Keratinocyte (primary cell): ENCODE data around the gene PCSK6. TPM values are rescaled to one million over a fixed set of nuclear protein-coding genes. Genes with fewer than 3 reads are reported as not detected.

Source experiments
- DNase-seq: peaks from one replicate; pipeline ENCODE4 v3.0.0-alpha.2; 2011; ENCODE audit warnings: low read depth, missing footprints, low spot score
- FAIRE-seq: peaks from 2 replicates; lab custom pipeline; 2011; peaks lifted over from hg19 to GRCh38; lab: Jason Lieb, UNC
- H2AFZ ChIP-seq: 2 replicates; pipeline ENCODE4 v1.6.0; 2012; ENCODE audit warnings: low read length, control low read depth, inconsistent platforms; ENCODE audit not compliant: control insufficient read depth
- H3K27ac ChIP-seq: 2 replicates; pipeline ENCODE4 v1.5.1; 2011; ENCODE audit warnings: low read length; ENCODE audit not compliant: control insufficient read depth, insufficient read depth
- H3K27me3 ChIP-seq: 3 replicates; pipeline ENCODE4 v1.6.0; 2011; ENCODE audit warnings: low read length; ENCODE audit not compliant: control insufficient read depth, insufficient read depth; ENCODE audit errors: extremely low read depth
- H3K36me3 ChIP-seq, 2 experiments: 2 replicates in 1 of 2; 3 replicates in 1 of 2; pipeline ENCODE4 v1.5.1; 2011; ENCODE audit warnings: low read length in 2 of 2, mild to moderate bottlenecking in 1 of 2; ENCODE audit not compliant: control insufficient read depth in 2 of 2, insufficient read depth in 2 of 2; ENCODE audit errors: extremely low read depth in 1 of 2
- H3K4me1 ChIP-seq: 3 replicates; pipeline ENCODE4 v1.5.1; 2011; ENCODE audit warnings: low read length; ENCODE audit not compliant: control insufficient read depth, insufficient read depth; ENCODE audit errors: extremely low read depth
- H3K4me2 ChIP-seq: 3 replicates; pipeline ENCODE4 v1.6.0; 2011; ENCODE audit warnings: low read depth, low read length; ENCODE audit not compliant: control insufficient read depth, insufficient read depth; ENCODE audit errors: extremely low read depth
- H3K4me3 ChIP-seq, 3 experiments: fragments of 200-600 bp in 1 of 3; sonication (generic) in 1 of 3; 2 replicates in 2 of 3; 3 replicates in 1 of 3; pipeline ENCODE4 v1.5.1; 2011 to 2016; ENCODE audit warnings: low read length in 3 of 3, mild to moderate bottlenecking in 3 of 3, control low read depth in 2 of 3, inconsistent platforms in 1 of 3, low read depth in 1 of 3, mixed read lengths in 1 of 3, mixed run types in 1 of 3, moderate library complexity in 1 of 3; ENCODE audit not compliant: control insufficient read depth in 2 of 3, insufficient read depth in 2 of 3; ENCODE audit errors: extremely low read depth in 1 of 3
- H3K79me2 ChIP-seq: 2 replicates; pipeline ENCODE4 v1.6.0; 2012; ENCODE audit warnings: low read length; ENCODE audit not compliant: control insufficient read depth, insufficient read depth
- H3K9ac ChIP-seq: 3 replicates; pipeline ENCODE4 v1.6.0; 2011; ENCODE audit warnings: low read length; ENCODE audit not compliant: control insufficient read depth, insufficient read depth; ENCODE audit errors: extremely low read depth
- H3K9me1 ChIP-seq: 3 replicates; pipeline ENCODE4 v1.6.0; 2011; ENCODE audit warnings: low read length; ENCODE audit not compliant: control insufficient read depth, insufficient read depth; ENCODE audit errors: extremely low read depth
- H3K9me3 ChIP-seq: 2 replicates; pipeline ENCODE4 v1.5.1; 2012; ENCODE audit warnings: low read depth, low read length; ENCODE audit not compliant: control insufficient read depth
- H4K20me1 ChIP-seq: 3 replicates; pipeline ENCODE4 v1.6.0; 2011; ENCODE audit warnings: low read length; ENCODE audit not compliant: control insufficient read depth, insufficient read depth; ENCODE audit errors: extremely low read depth
- EZH2 ChIP-seq: IDR thresholded peaks from one replicate; pipeline ENCODE4 v1.6.1; 2012; ENCODE audit warnings: inconsistent platforms, mild to moderate bottlenecking, low read length, moderate library complexity
- dilution Hi-C: fragments of 300-500 bp; cut with MboI; formaldehyde crosslinking; loops from one replicate; pipeline ENCODE4 v1.7.0; 2020; ENCODE audit warnings: low sequenced_read_pairs; ENCODE audit not compliant: extremely low pct_ligation_motif_present
- polyA plus RNA-seq, 5 experiments: library from polyadenylated mRNA; depleted of rRNA in 3 of 5; stranded (reverse) in 3 of 5; stranded (forward) in 1 of 5; unstranded in 1 of 5; fragments of >200 nt; gene quantifications; 1 replicate in 1 of 5; 2 replicates in 3 of 5; 3 replicates in 1 of 5; pipeline versions ENCODE4 v1.2.1 to v1.2.3, GENCODE V29; 2011 to 2012; ENCODE audit warnings: missing spikeins in 2 of 5, low read depth in 1 of 5, low replicate concordance in 1 of 5
- TF ChIP-seq, protein P1 (sequence below), 3 experiments: IDR thresholded peaks in 1 of 3; conservative IDR thresholded peaks in 1 of 3; optimal IDR thresholded peaks in 1 of 3; 2 replicates in 2 of 3; 3 replicates in 1 of 3; pipeline versions ENCODE3 to v1.5.1; 2011; ENCODE audit warnings: low read length in 3 of 3, mild to moderate bottlenecking in 3 of 3, moderate library complexity in 2 of 3, control low read depth in 1 of 3, inconsistent platforms in 1 of 3; ENCODE audit not compliant: insufficient read depth in 2 of 3; ENCODE audit errors: extremely low read depth in 1 of 3

Gene PCSK6
- polyA plus RNA-seq, 1 donor (not counting 4 experiments of a cell fraction or from before 2014, with no cell fraction given): 3.1 TPM

DNA sequence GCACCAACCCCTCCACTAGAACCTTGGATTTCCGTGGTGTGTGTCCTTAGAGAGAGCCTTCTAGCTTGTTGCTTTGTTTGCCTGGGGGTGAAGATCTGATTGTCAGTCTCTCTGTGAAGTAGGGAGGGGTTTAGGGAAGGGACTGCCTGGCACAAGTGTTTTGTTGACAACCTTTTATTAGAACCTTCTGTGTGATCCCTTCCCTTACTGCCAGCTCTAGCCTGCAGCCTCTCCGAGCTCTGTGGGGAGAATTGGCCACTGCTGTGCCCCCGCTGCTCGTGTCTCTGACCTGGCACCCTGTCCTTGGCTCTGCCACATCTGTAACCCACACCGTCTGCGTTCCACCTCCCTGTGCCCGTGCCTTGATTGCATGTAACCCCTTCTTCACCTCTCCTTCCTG, 30.9 kb upstream of the PCSK6 start:
- no peaks in the 10 kb centered on the region for H3K9me3 ChIP-seq
- TF ChIP-seq EZH2: no peak
- TF ChIP-seq, protein P1, sequence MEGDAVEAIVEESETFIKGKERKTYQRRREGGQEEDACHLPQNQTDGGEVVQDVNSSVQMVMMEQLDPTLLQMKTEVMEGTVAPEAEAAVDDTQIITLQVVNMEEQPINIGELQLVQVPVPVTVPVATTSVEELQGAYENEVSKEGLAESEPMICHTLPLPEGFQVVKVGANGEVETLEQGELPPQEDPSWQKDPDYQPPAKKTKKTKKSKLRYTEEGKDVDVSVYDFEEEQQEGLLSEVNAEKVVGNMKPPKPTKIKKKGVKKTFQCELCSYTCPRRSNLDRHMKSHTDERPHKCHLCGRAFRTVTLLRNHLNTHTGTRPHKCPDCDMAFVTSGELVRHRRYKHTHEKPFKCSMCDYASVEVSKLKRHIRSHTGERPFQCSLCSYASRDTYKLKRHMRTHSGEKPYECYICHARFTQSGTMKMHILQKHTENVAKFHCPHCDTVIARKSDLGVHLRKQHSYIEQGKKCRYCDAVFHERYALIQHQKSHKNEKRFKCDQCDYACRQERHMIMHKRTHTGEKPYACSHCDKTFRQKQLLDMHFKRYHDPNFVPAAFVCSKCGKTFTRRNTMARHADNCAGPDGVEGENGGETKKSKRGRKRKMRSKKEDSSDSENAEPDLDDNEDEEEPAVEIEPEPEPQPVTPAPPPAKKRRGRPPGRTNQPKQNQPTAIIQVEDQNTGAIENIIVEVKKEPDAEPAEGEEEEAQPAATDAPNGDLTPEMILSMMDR (optimal IDR thresholded peaks at IDR 0.05 in 1 of 3, IDR thresholded peaks at IDR 0.05 in 1 of 3, conservative IDR thresholded peaks at IDR 0.05 in 1 of 3; ENCODE audit: extremely low read depth in 1 of 3, insufficient read depth in 2 of 3, low read length in 3 of 3): no peak
- H3K27me3 ChIP-seq: peaks cover 13% of the 10 kb centered on the region
- no peaks in the 10 kb centered on the region for H4K20me1 ChIP-seq
- no peaks in the 10 kb centered on the region for H3K79me2 ChIP-seq
- H3K4me3 ChIP-seq: no peak overlapping the region
- H3K27ac ChIP-seq: no peak overlapping the region
- dilution Hi-C loops: no loop called here
- no peaks in the 10 kb centered on the region for H3K36me3 ChIP-seq
- H3K9me1 ChIP-seq: no peaks in the 10 kb centered on the region
- H3K4me1 ChIP-seq: no peaks in the 10 kb centered on the region
- FAIRE-seq: no peak
- no peak overlapping the region for H3K4me2 ChIP-seq
- H2AFZ ChIP-seq: no peak overlapping the region
- no peak overlapping the region for H3K9ac ChIP-seq
- no peak for DNase-seq

DNA sequence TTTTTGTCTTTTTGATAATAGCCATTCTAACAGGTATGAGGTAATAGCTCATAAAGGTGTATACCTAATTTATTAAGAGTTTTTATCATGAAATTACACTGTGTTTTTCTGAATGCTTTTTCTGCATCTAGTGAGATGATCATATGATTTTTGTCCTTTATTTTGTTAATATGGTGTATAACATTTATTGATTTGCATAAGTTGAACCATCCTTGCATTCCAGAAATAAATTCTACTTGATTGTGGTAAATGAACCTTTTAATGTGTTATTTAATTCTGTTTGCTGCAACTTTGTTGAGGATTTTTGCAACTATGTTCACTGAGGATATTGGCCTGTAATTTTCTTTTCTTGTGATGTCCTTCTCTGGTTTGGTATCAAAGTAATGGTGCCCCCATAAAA, 28.0 kb upstream of the PCSK6 start:
- FAIRE-seq: no peak
- H3K9me3 ChIP-seq: no peaks in the 10 kb centered on the region
- H3K36me3 ChIP-seq: no peaks in the 10 kb centered on the region
- no peaks in the 10 kb centered on the region for H3K9me1 ChIP-seq
- H3K9ac ChIP-seq: no peak overlapping the region
- H3K4me2 ChIP-seq: no peak overlapping the region
- no peak overlapping the region for H3K27ac ChIP-seq
- H3K4me1 ChIP-seq: no peaks in the 10 kb centered on the region
- TF ChIP-seq, protein P1 (optimal IDR thresholded peaks at IDR 0.05 in 1 of 3, IDR thresholded peaks at IDR 0.05 in 1 of 3, conservative IDR thresholded peaks at IDR 0.05 in 1 of 3; ENCODE audit: extremely low read depth in 1 of 3, insufficient read depth in 2 of 3, low read length in 3 of 3): no peak
- no peak for TF ChIP-seq EZH2
- dilution Hi-C loops: no loop called here
- no peaks in the 10 kb centered on the region for H4K20me1 ChIP-seq
- DNase-seq: no peak
- H3K27me3 ChIP-seq: peaks cover 4% of the 10 kb centered on the region
- no peak overlapping the region for H3K4me3 ChIP-seq
- no peaks in the 10 kb centered on the region for H3K79me2 ChIP-seq
- no peak overlapping the region for H2AFZ ChIP-seq
